GM19395 (cell line): ENCODE results near the gene HMGB1.

Experiments
- ATAC-seq: cut with Tn5 transposase; IDR thresholded peaks from one replicate; pipeline ENCODE4 v1.9.1; 2021; ENCODE audit warnings: mild to moderate bottlenecking, moderate library complexity; ENCODE audit not compliant: unreplicated experiment

Gene HMGB1

DNA sequence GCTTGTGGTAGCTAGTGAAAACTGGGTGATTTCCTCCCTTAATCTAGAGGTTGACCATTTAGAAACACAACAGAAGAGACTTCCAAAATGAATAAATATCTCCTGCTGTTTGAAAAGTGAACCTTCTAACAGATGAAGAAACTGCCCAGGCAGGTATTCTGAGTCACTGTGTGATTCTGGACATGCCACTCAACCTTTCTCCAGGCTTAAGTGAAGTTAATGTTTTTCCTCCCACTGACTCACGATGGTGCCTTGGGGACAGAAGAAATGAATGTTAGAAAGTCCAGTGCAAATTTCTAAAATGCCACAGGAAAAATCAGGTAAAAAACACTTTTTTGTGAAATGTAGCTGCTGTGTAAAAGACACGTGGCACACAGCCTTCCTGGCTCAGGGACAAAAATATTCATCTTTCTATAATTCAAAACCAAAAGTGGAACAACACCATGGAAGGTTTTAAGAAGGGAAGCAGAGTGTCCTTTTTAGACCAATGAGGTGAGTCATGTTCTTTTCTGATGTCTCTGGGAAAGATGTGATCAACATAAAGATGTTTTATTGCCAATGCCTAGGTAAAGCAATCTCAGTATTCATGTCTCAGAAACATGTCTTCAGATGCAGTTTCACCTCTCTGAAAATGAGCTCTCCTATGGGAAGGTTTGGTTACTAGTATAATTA lies 34.3 kb downstream of the HMGB1 start:
- ATAC-seq = no peak

DNA sequence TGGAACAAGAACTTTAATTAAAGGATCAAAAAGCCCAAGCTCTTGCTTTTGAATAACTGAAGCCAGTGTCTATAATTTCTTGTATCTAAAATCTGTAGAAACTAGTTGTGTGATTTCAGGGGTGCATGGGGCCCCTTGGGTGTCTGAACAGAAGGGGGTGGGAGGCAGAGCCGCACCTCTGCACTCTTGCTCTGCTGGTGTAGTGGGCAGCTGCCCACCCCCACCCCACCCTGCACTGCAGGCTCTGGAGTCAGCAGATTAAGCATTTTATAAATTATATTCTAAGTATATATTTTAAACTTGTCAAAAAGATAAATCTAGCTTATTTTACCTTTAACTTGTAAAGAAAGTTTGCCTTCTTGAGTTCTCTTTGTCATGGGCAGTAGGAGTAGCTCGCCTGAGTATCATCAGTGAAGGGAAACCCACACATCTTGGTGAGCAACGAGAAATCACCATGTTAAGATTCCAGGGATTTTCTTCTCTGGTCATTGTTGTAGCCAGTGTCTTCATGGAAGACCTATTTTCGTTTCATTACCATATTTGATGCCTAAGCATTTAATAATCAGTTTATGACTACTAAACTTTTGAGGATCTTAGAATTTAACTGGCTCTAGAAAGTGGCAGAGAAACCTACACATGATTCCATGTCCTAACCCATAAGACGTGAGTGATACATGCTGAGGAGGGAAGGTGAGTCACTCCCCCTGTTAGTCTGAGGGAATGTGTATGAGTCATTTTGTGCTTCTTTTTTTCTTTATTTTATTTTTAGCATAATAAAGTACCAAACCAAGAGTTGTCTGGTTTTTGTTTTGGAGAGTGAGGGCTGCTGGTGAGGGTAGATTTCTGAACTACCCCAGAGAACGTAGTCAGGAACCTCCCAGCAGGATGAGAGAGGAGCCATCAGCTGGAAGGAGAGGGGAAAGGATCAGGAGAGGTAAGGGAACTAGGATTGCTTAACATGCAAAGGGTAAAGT lies 35.7 kb downstream of the HMGB1 start:
- peak; percentile 71 for ATAC-seq

DNA sequence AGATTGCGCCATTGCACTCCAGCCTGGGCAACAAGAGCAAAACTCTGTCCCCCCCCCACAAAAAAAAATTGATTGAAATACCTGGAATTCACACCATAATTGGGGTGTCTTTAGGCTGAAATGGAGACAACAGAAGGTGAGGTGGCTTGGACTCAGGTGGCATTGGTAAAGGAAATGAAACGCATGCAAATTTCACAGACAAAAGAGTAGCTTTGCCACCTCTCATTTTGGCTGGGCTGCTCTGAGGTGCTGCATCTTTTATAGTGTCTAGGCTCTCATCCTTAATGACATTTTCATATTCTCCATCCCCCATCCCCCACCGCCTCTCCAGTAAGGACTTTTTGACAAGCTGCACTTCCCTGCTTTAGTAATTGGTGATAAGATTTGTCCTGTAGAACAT lies 36.5 kb downstream of the HMGB1 start:
- no peak for ATAC-seq

DNA sequence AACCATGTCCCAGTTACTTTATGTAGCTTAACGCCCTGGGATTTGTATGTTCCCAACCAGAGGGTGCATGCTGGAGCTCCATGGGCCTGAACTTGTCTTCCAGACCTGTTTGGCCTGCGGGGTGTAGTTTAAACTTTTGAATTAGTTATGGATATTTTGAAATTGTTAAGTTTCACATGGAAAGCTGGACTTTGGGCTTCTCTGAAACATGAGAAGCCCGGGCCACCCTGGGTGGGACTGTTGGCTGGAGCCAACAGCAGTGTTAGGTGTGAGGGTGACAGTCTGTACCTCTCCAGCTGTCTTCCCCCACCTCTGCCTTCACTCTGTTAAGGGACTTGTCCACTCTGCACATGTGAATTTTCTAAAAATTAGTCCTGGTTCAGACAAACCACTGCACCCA lies 41.8 kb downstream of the HMGB1 start:
- no peak for ATAC-seq

DNA sequence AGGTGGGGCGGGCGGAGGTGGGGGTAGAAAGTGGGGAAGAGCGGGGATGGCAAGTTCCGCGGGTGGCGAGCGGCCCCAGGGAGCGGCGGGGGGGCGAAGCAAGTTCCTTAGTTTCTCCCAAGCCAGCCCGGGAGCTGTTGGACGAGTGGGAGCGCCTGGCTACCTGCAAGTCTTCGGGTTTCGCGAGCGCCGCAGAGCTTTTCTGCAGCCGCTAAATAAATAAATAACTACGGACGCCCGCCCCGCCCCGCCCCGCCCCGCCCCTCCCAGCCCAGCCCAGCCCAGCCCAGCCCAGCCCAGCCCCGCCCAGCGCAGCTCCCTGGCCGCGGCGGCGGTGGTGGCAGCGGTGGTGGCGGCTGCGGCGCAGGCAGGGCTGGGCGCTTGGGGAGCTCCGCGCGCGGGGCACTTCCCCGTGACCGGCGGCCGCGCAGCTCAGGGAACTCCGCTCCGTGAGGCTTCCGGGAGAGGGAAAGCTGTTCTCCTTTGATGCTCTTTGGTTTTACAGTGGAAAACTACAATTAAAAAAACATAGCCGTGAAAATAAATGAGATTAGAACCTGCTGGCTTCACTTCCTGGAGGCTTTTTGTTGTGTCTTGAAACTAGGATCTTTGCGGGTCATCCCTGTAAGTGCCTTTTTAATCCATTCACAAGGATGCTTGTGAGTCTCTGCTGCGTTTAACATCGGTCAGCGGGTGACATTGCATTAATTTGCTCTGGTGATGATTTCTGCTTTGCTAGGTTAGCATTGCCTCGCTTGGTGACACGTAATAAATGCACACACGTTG lies 43.5 kb downstream of the HMGB1 start, which contains the start of gene UBE2L5:
UBE2L5 (plus strand) TSS at position 440 of the 786 bp plus-strand sequence. CDS start 5,498 bp downstream, outside the sequence.
- ATAC-seq = peak; percentile 66

DNA sequence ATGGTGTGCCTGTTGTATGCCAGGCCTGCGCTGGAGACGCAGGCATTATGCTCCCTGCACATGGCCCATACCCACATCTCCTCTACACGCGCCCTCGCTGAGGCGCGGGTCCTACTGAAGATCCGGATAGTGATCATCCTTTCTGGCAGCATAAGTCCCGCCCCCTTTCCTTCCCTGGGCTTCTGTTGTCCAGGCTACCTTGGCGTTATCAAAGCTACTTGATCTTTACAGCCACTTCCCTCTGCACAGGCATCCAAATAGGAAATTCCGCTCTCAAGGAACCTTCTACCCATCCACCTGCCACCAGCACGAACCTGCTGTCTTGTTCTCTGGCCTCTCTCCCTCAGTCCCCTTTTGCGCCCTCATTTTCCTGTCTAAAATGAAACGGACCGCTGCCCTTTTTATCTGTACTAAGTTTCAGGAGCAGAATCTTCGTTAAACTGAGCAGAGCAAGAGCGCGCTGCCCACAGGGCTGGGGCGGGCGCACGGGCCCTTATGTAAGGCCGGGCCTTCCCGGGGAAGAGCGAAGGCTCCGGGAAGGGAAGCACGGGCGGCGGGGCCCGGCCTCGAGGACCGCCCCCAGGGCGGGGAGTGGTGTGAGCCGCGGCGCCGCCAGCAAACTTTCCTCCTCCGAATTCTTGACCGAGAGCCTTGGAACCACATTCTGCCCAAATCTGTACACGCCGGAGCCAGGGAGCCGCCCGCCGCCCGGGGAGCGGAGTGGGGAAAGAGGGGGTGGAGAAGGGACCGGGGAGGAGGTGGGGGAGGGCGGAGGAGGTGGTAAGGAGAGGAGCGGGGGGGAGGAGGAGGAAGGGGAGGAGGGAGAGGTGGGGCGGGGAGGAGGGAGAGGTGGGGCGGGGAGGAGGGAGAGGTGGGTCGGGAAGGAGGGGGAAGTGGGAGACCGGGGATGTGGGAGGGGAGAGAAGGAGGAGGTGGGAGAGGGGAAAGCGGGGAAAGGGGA lies 44.4 kb downstream of the HMGB1 start:
- ATAC-seq = no peak

DNA sequence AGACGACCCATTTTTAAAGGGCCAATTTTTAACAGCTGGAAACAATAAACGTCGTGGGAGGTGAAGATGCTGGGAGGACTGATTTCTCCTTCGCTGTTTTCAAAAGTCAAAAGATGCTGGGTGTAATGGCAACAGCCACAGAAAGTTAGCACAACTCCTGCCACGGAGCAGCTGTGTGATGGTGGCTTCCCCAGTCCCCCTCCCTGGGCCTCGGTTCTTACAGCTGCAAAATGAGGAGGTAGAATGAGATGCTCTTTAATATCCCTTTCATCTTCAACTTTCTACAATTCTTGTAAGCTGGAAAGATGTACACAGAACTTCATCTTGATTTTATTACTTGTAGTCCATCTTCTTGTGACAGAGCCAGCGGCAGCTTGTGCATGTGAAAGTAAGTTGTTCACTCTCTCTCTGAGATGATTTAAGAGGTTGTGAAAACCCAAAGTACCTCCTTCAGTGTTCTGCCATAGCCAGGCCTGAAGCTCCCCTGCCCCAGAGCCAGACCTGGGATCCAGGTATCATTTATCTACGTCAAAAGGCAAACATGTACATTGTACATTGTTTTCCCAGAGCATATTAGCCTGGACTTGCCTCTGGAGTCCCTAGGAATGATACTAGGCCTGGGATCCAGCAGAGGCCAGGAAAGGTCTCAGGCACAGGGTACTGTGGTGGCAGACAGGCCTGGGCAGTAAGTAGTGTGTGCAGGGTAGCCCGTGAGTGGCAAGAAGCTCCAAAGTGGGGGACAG lies 46.8 kb downstream of the HMGB1 start:
- ATAC-seq = no peak

DNA sequence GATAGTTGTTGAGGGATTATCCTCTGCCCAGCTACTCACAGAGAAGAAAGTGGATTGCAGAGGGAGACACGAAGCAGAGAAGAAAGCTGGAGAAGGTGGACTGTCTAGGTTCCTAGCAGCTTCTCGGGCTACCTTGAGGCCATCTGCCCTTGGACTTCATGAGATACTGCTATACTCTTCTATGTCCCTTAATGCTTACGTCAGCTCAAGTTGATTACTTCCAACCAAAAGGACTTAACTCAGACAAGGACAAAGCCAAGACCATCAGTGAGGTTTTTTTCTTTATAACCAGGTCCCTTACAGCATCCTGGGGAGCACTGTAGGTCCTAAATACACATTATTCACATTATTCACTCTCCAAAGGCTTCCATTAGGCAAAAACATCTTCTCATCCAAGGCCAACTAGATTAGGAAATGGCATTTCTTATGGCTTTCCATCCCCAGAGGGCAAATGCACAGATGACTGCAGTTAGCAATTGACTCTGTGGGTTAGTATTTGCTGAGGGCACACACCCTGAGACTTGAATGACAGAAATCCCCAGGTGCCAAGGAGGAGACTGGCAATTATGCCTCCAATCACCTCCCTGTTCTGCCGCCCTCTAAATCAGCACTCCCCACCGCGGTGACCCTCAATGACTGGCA lies 47.5 kb downstream of the HMGB1 start:
- ATAC-seq = no peak

DNA sequence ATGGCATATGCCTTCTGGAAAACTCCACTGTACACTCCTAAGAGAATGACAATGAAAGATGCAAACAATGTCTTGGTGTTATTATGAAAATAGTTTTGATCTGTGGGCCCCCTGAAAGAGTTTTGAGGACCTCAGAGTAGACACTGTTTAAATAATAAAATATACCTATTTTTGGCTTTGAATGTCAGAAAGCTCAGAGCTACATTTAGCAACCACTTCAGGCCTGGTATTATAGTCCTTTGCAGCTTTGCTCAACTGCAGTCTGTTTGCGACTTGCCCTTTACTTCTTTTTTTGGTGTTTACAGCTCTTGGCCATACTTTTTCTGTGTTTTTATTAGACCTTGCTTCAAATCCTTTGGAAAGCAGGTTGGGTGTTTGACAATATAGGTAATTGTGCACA lies 49.3 kb downstream of the HMGB1 start:
- no peak for ATAC-seq

DNA sequence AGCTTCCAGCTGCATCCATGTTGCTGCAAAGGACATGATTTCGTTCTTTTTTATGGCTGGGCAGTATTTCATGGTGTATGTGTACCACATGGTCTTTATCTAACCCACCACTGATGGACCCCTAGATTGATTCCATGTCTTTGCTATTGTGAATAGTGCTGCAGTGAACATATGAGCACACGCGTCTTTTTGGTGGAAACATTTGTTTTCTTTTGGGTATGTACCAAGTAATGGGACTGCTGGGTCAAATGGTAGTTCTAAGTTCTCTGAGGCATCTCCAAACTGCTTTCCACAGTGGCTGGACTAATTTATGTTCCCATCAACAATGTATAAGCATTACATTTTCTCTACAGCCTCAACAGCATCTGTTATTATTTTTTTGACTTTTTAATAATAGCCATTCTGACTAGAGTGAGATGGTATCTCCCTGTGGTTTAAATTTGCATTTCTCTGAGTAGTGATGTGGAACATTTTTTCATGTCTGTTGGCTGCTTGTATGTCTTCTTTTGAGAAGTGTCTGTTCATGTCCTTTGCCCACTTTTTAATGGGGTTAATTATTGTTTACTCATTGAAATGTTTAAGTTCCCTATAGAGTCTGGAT lies 50.2 kb downstream of the HMGB1 start:
- peak; percentile 88 for ATAC-seq

DNA sequence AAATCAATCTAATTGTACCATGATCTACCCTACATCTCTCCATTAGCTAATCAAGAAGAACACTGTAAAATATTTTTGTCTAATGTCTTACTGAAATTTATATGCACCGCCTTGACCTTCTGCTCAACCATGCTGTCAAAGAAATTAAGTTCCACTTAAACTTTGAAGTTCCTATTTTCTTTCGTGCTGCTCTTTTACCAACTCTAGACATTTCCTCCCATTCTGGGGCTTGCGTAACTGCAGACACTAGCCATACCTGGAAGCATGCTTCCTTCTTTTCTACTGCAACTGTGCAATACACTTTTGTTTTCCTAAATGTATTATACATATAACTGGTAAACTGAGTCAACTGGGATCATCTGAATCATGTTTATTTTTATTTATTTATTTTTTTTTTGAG lies 51.9 kb downstream of the HMGB1 start:
- ATAC-seq = no peak

DNA sequence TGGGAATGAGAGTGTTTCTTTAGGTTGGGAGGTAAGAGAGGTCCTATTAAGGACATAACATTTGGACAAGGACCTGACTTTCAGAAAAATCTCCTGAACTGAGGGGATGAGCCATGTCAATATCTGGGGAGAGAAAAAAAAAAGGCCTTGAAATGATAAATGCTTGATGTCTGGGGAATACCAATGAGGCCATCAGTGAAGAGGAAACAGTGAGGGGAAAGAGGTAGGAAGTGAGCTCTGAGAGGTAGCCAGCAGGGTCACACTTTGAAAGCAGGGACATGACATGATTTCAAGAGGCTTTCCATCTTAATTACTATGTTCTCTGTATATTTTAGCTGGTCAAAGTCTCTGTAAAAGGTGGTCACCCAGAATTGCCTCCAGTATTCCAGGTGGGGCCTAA lies 53.4 kb downstream of the HMGB1 start:
- no peak for ATAC-seq

DNA sequence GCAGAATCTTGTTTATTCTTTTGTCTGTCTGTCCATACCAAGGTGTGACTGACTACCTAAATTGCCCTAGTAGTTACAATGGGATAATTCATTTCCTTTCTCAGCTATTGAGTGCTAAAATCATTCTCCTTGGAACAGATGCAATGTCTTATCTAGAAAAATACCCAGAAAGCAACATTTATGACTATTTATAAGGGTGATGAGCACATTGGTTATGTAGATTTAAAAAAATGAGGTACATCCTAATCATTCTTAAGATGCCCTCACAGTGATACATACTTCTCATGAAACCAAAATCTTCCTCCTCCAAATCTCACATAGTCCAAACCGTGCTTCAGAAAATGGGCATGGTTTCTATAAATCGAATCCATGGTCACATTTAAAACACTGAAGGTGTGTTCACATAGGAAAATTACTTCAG lies 55.0 kb downstream of the HMGB1 start:
- ATAC-seq = no peak

DNA sequence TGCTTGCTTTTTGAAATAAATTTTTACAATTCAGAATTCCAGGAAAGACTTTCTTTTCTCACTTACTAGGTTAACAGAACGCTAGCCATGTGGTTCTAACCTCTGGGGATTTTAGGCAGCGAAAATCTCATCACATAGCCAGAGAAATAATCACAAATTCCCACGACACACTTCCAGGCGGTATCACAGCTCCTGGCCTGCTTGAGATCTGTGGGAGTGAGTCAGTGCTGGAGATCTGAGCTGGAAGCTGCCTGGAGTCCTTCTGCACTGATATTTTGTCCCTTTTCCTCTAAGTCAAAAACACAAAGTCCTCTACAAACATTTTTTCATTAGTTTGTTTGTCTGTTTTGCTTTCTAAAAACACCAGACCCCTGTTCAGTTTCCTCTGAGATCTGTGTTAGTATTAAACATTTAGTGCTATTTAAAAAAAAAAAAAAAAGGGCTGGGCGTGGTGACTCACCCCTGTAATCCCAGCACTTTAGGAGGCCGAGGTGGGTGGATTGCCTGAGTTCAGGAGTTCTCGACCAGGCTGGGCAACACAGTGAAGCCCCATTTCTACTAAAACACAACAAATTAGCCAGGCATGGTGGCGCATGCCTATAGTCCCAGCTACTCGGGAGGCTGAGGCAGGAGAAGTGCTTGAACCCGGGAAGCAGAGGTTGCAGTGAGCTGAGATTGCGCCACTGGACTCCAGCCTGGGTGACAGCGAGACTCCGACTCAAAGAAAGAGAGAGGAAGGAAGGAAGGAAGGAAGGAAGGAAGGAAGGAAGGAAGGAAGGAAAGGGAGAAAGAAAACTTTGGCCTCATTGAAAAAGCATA lies 55.6 kb downstream of the HMGB1 start:
- no peak for ATAC-seq

DNA sequence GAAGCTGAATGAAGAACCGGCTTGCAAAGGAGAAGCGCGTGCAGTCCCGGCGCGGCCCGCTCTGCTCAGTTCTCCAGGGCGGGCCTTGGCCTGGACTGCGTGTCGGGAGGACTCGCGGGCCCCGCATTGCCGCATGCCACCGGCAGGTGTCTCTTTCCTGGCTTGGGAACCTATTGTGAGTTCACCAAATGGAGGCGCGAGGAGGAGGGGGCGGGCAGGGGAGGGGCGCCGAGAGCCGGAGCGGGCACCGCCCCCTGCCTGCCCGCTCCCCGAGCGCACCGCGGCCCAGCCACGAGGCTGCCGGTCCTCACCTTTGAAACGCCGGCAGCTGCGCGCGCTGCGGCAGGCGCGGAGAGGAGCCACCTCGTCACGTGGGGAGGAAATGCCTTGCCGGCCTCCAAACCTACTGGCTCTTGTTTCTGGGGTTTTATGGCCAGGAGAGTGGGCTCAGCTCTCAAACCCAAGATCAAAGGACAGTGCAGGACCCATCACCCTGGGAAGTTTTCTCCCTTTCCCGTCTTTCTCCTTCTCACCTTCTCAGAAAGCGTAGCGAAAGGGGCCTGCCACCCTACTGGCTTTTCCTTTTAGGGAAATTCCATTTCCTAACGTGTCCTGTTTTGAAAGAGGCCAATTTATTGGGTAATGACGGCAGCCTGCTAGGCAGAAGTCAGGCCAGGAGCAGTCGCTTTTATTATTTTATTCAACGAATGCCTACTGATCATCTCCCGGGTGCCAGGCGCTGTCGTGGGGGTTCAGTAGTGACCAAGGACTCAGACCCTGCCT lies 57.2 kb downstream of the HMGB1 start:
- ATAC-seq = peak; percentile 79

DNA sequence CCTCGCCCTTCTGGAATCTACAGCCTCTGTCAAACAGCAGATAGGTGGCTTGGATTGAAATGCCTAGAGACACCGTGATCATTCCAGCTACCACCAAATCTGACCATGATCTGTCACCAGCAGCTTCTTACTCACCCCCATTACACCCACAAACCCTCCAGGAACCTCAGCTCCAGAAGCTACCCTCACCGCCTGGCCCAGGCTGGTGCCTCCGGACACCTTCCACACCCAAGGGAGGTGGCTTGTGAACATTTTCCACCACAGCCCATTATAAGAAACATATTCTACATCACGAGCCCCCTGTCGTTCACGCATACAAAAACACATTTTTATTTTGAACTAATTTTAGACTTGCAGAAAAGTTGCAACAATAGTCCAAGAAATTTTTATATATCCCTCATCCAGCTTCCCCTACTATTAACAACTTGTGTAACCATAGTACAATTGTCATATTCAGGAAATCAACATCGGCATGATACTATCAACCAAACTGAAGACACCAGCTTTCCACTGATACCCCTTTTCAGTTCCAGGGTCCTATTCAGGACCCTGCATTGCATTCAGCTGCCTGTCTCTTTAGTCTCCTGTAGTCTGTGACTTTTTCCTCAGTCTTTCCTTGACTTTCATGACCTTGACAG lies 58.8 kb downstream of the HMGB1 start:
- no peak for ATAC-seq
